Measurements from ENCODE around the gene ZBTB20. TPM values are rescaled to one million over a fixed set of nuclear protein-coding genes. Genes with fewer than 3 reads are reported as not detected.

Gene ZBTB20
- total RNA-seq, 5 donors from 2014 or later (not counting 1 experiment from before 2014, with no cell fraction given): 43.1 to 80.7 (median 48.4) TPM

- Histone ChIP-seq H3K27me3 (replicated peaks in 1 of 2; ENCODE audit: control insufficient read depth in 2 of 2, extremely low read depth in 1 of 2, insufficient read depth in 2 of 2, low read length in 1 of 2) (no peaks in the 10 kb centered on the region), H3K4me1 (ENCODE audit: control insufficient read depth in 1 of 2, extremely low read depth in 1 of 2, insufficient read depth in 2 of 2, low read length in 2 of 2) (no peaks in the 10 kb centered on the region), H3K36me3 (ENCODE audit: control insufficient read depth in 2 of 2, extremely low read depth in 1 of 2, insufficient read depth in 1 of 2, low read length in 1 of 2) (no peaks in the 10 kb centered on the region), H3K27ac (ENCODE audit: low read length) (no peak overlapping the region), H3K9me3 (no peaks in the 10 kb centered on the region), H3K4me3 (ENCODE audit: control insufficient read depth in 1 of 2, extremely low read depth in 1 of 2, low read length in 1 of 2) (no peak overlapping the region)
- H3K36me3 Mint-ChIP-seq: peaks cover 18% of the 10 kb centered on the region
- no peaks in the 10 kb centered on the region for H3K27me3 Mint-ChIP-seq
- no peaks in the 10 kb centered on the region for H3K9me3 Mint-ChIP-seq
- H3K4me1 Mint-ChIP-seq: peaks cover under 1 to 15% (median 11%) of the 10 kb centered on the region in 3 donors
- no peak overlapping the region for H3K27ac Mint-ChIP-seq
- no peak for DNase-seq
- WGBS (ENCODE audit: insufficient coverage): no CpG with 5 or more reads among the region's 2 CpGs
- H3K4me3 Mint-ChIP-seq: no peak overlapping the region
- ChIA-PET POLR2A (interaction anchor here in 1 of 2 donors (0.5 to 0.7 kb wide), 2 partner anchors 258 to 1147 kb away, joined by 3 to 5 read pairs; no protein-coding TSS in a partner anchor), CTCF (interaction anchor here in 1 of 2 donors (0.7 kb wide), 1 partner anchor 272 kb away, joined by 4 read pairs; no protein-coding TSS in a partner anchor)
- ATAC-seq (replicated peaks in 1 of 4): no peak
Measured at GRCh38 chr3:114877378-114878113, 269.5 kb downstream of the ZBTB20 start.

- DNase-seq (no peak), ATAC-seq (replicated peaks in 1 of 4) (no peak)
- POLR2A ChIA-PET: no interaction called here
- 82% methylated on average over 1 of the region's 3 CpGs for WGBS (ENCODE audit: insufficient coverage)
- CTCF ChIA-PET: interaction anchor here in 1 of 2 donors (0.6 to 0.7 kb wide), 2 partner anchors 11 to 1036 kb away, joined by 3 to 4 read pairs; partner anchors contain the start of gene GRAMD1C
- peaks cover 13 to 20% (median 19%) of the 10 kb centered on the region in 3 donors for H3K4me1 Mint-ChIP-seq
- no peak overlapping the region for H3K4me3 Mint-ChIP-seq
- Histone ChIP-seq H3K27me3 (replicated peaks in 1 of 2; ENCODE audit: control insufficient read depth in 2 of 2, extremely low read depth in 1 of 2, insufficient read depth in 2 of 2, low read length in 1 of 2) (no peaks in the 10 kb centered on the region), H3K9me3 (no peaks in the 10 kb centered on the region), H3K4me1 (ENCODE audit: control insufficient read depth in 1 of 2, extremely low read depth in 1 of 2, insufficient read depth in 2 of 2, low read length in 2 of 2) (no peaks in the 10 kb centered on the region), H3K36me3 (ENCODE audit: control insufficient read depth in 2 of 2, extremely low read depth in 1 of 2, insufficient read depth in 1 of 2, low read length in 1 of 2) (no peaks in the 10 kb centered on the region), H3K27ac (ENCODE audit: low read length) (no peak overlapping the region), H3K4me3 (ENCODE audit: control insufficient read depth in 1 of 2, extremely low read depth in 1 of 2, low read length in 1 of 2) (no peak overlapping the region)
- H3K9me3 Mint-ChIP-seq: no peaks in the 10 kb centered on the region
- H3K27ac Mint-ChIP-seq: no peak overlapping the region
- H3K27me3 Mint-ChIP-seq: no peaks in the 10 kb centered on the region
- peaks cover 27% of the 10 kb centered on the region for H3K36me3 Mint-ChIP-seq
Measured at GRCh38 chr3:114874522-114874971, 272.5 kb downstream of the ZBTB20 start.

- H3K36me3 ChIP-seq (ENCODE audit: control insufficient read depth in 2 of 2, extremely low read depth in 1 of 2, insufficient read depth in 1 of 2, low read length in 1 of 2): no peaks in the 10 kb centered on the region
- H3K9me3 Mint-ChIP-seq: no peaks in the 10 kb centered on the region
- H3K36me3 Mint-ChIP-seq: peaks cover 20% of the 10 kb centered on the region
- ATAC-seq (replicated peaks in 1 of 4): no peak
- peaks cover 9 to 20% (median 18%) of the 10 kb centered on the region in 3 donors for H3K4me1 Mint-ChIP-seq
- WGBS (ENCODE audit: insufficient coverage): no CpG with 5 or more reads among the region's 1 CpG
- H3K27ac ChIP-seq (ENCODE audit: low read length): no peak overlapping the region
- no peak for DNase-seq
- ChIA-PET POLR2A (no interaction called here), CTCF (no interaction called here)
- no peak overlapping the region for H3K4me3 ChIP-seq (ENCODE audit: control insufficient read depth in 1 of 2, extremely low read depth in 1 of 2, low read length in 1 of 2)
- no peaks in the 10 kb centered on the region for H3K4me1 ChIP-seq (ENCODE audit: control insufficient read depth in 1 of 2, extremely low read depth in 1 of 2, insufficient read depth in 2 of 2, low read length in 2 of 2)
- no peaks in the 10 kb centered on the region for H3K27me3 ChIP-seq (replicated peaks in 1 of 2; ENCODE audit: control insufficient read depth in 2 of 2, extremely low read depth in 1 of 2, insufficient read depth in 2 of 2, low read length in 1 of 2)
- H3K27ac Mint-ChIP-seq: no peak overlapping the region
- no peaks in the 10 kb centered on the region for H3K9me3 ChIP-seq
- no peak overlapping the region for H3K4me3 Mint-ChIP-seq
- no peaks in the 10 kb centered on the region for H3K27me3 Mint-ChIP-seq
Measured at GRCh38 chr3:114873591-114873990, 273.5 kb downstream of the ZBTB20 start.

GRCh38 chr3:114872588-114872987 is 274.5 kb downstream of the ZBTB20 start:
- ChIA-PET CTCF (no interaction called here), POLR2A (no interaction called here)
- Histone ChIP-seq H3K27ac (ENCODE audit: low read length) (no peak overlapping the region), H3K36me3 (ENCODE audit: control insufficient read depth in 2 of 2, extremely low read depth in 1 of 2, insufficient read depth in 1 of 2, low read length in 1 of 2) (no peaks in the 10 kb centered on the region), H3K9me3 (no peaks in the 10 kb centered on the region), H3K4me1 (ENCODE audit: control insufficient read depth in 1 of 2, extremely low read depth in 1 of 2, insufficient read depth in 2 of 2, low read length in 2 of 2) (no peaks in the 10 kb centered on the region), H3K27me3 (replicated peaks in 1 of 2; ENCODE audit: control insufficient read depth in 2 of 2, extremely low read depth in 1 of 2, insufficient read depth in 2 of 2, low read length in 1 of 2) (no peaks in the 10 kb centered on the region), H3K4me3 (ENCODE audit: control insufficient read depth in 1 of 2, extremely low read depth in 1 of 2, low read length in 1 of 2) (no peak overlapping the region)
- Mint-ChIP-seq H3K4me3 (no peak overlapping the region), H3K4me1 (peaks cover 15 to 25% (median 21%) of the 10 kb centered on the region in 3 donors), H3K36me3 (peaks cover 14% of the 10 kb centered on the region), H3K9me3 (no peaks in the 10 kb centered on the region), H3K27me3 (no peaks in the 10 kb centered on the region), H3K27ac (no peak overlapping the region)
- ATAC-seq (replicated peaks in 1 of 4): no peak
- DNase-seq: no peak
- WGBS (ENCODE audit: insufficient coverage): 100% methylated on average over 1 of the region's 1 CpG

GRCh38 chr3:114872050-114872449 is 275.0 kb downstream of the ZBTB20 start:
- no peak overlapping the region for H3K27ac Mint-ChIP-seq

GRCh38 chr3:114867835-114868503 is 279.1 kb downstream of the ZBTB20 start:
- Mint-ChIP-seq H3K4me3 (no peak overlapping the region), H3K9me3 (no peaks in the 10 kb centered on the region), H3K27me3 (no peaks in the 10 kb centered on the region), H3K27ac (no peak overlapping the region), H3K36me3 (peaks cover 14% of the 10 kb centered on the region), H3K4me1 (peaks cover 53 to 68% (median 58%) of the 10 kb centered on the region in 3 donors)
- ChIA-PET POLR2A (interaction anchor here in 1 of 2 donors (0.6 kb wide), 1 partner anchor 1476 kb away, joined by 5 read pairs; no protein-coding TSS in a partner anchor), CTCF (no interaction called here)
- no peak overlapping the region for H3K27ac ChIP-seq (ENCODE audit: low read length)
- H3K27me3 ChIP-seq (replicated peaks in 1 of 2; ENCODE audit: control insufficient read depth in 2 of 2, extremely low read depth in 1 of 2, insufficient read depth in 2 of 2, low read length in 1 of 2): no peaks in the 10 kb centered on the region
- no peaks in the 10 kb centered on the region for H3K9me3 ChIP-seq
- DNase-seq: no peak
- H3K36me3 ChIP-seq (ENCODE audit: control insufficient read depth in 2 of 2, extremely low read depth in 1 of 2, insufficient read depth in 1 of 2, low read length in 1 of 2): no peaks in the 10 kb centered on the region
- no peak for ATAC-seq (replicated peaks in 1 of 4)
- H3K4me3 ChIP-seq (ENCODE audit: control insufficient read depth in 1 of 2, extremely low read depth in 1 of 2, low read length in 1 of 2): no peak overlapping the region
- peaks cover 0 to 4% of the 10 kb centered on the region in 2 experiments for H3K4me1 ChIP-seq (ENCODE audit: control insufficient read depth in 1 of 2, extremely low read depth in 1 of 2, insufficient read depth in 2 of 2, low read length in 2 of 2)
- WGBS (ENCODE audit: insufficient coverage): 100% methylated on average over 1 of the region's 4 CpGs

More at GRCh38 chr3:114872050-114872449, 275.0 kb downstream of the ZBTB20 start:
- H3K27me3 ChIP-seq (replicated peaks in 1 of 2; ENCODE audit: control insufficient read depth in 2 of 2, extremely low read depth in 1 of 2, insufficient read depth in 2 of 2, low read length in 1 of 2): no peaks in the 10 kb centered on the region
- ATAC-seq (replicated peaks in 1 of 4): no peak
- Mint-ChIP-seq H3K4me1 (peaks cover 19 to 30% (median 26%) of the 10 kb centered on the region in 3 donors), H3K27me3 (no peaks in the 10 kb centered on the region), H3K9me3 (no peaks in the 10 kb centered on the region), H3K36me3 (peaks cover 14% of the 10 kb centered on the region), H3K4me3 (no peak overlapping the region)
- no peak overlapping the region for H3K27ac ChIP-seq (ENCODE audit: low read length)
- CTCF ChIA-PET: no interaction called here
- DNase-seq: no peak
- no peaks in the 10 kb centered on the region for H3K9me3 ChIP-seq
- no peaks in the 10 kb centered on the region for H3K36me3 ChIP-seq (ENCODE audit: control insufficient read depth in 2 of 2, extremely low read depth in 1 of 2, insufficient read depth in 1 of 2, low read length in 1 of 2)
- no peak overlapping the region for H3K4me3 ChIP-seq (ENCODE audit: control insufficient read depth in 1 of 2, extremely low read depth in 1 of 2, low read length in 1 of 2)
- WGBS (ENCODE audit: insufficient coverage): no CpG with 5 or more reads among the region's 1 CpG
- no peaks in the 10 kb centered on the region for H3K4me1 ChIP-seq (ENCODE audit: control insufficient read depth in 1 of 2, extremely low read depth in 1 of 2, insufficient read depth in 2 of 2, low read length in 2 of 2)
- POLR2A ChIA-PET: no interaction called here

All from T-cell (primary cell).